Measurements from ENCODE around the gene GRID1. TPM values are rescaled to one million over a fixed set of nuclear protein-coding genes. Genes with fewer than 3 reads are reported as not detected.

GRID1 gene
- total and polyA plus RNA-seq, 9 of the 15 experiments (the other 6 are each of a cell fraction or from before 2014, with no cell fraction given): 0.01 to 7.2 (median 1.2) TPM

DNA sequence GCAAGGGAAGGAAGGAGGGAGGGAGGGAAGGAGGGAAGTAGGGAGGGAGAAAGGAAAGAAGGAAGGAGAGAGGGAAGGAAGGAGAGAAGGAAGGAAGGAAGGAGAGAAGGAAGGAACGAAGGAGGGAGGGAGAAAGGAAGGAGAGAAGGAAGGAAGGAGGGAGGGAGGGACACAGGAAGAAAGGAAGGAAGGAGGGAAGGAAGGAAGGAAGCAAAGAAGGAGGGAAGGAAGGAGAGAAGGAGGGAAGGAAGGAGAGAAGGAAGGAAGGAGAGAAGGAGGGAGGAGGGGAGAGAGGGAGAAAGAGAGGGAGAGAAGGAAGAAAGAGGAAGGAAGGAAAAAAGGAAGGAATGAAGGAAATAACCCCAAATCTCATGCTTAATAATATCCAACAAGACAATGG is 630.6 kb downstream of the GRID1 start (continued):
- TF ChIP-seq RBM22 (IDR thresholded peaks at IDR 0.05; ENCODE audit: low read depth, low read length, poor library complexity, severe bottlenecking): no peak
- no peak for TF ChIP-seq KDM4B (IDR thresholded peaks at IDR 0.05; ENCODE audit: borderline replicate concordance in 2 of 2, low read depth in 1 of 2)
- TF ChIP-seq, protein P1, sequence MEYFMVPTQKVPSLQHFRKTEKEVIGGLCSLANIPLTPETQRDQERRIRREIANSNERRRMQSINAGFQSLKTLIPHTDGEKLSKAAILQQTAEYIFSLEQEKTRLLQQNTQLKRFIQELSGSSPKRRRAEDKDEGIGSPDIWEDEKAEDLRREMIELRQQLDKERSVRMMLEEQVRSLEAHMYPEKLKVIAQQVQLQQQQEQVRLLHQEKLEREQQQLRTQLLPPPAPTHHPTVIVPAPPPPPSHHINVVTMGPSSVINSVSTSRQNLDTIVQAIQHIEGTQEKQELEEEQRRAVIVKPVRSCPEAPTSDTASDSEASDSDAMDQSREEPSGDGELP (CRISPR knock-in tag; IDR thresholded peaks at IDR 0.05; ENCODE audit: borderline replicate concordance): no peak
- no peak for TF ChIP-seq BRCA1 (IDR thresholded peaks at IDR 0.05)
- TF ChIP-seq BRCA1 (CRISPR knock-in tag; IDR thresholded peaks at IDR 0.05): no peak
- TF ChIP-seq, protein P2, sequence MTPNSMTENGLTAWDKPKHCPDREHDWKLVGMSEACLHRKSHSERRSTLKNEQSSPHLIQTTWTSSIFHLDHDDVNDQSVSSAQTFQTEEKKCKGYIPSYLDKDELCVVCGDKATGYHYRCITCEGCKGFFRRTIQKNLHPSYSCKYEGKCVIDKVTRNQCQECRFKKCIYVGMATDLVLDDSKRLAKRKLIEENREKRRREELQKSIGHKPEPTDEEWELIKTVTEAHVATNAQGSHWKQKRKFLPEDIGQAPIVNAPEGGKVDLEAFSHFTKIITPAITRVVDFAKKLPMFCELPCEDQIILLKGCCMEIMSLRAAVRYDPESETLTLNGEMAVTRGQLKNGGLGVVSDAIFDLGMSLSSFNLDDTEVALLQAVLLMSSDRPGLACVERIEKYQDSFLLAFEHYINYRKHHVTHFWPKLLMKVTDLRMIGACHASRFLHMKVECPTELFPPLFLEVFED (CRISPR knock-in tag; conservative IDR thresholded peaks at IDR 0.05): 0 out of 2 replicates have a peak, but pooled peaks have one; percentile 71
- TF ChIP-seq GATA2 (CRISPR knock-in tag; IDR thresholded peaks at IDR 0.05): no peak

DNA sequence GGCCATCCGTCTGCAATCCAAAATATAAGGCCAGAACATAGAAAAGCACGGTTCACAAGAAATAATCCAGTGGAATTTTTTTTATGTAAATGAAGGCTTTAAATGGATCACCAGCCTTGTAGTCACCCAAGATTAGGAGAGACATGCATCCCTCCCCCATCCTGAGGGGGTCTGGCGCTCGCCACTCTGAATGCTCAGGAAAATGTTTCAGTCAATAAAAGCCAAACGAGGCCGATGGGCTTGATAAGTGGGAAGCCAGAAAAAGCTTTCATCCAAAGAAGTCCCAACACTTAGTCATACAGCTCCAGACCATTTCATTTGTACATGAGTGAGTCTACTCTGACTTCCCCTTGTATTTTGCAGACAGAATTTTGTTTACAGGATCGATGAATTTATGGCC is 631.8 kb downstream of the GRID1 start:
- Histone ChIP-seq H2AFZ (ENCODE audit: low read depth, low read length) (no peak overlapping the region), H3K27ac (ENCODE audit: extremely low read depth, low read depth, low read length) (no peak overlapping the region), H3K4me3 (no peak overlapping the region), H3K4me1 (replicated peaks in 1 of 2; ENCODE audit: control insufficient read depth in 2 of 2, insufficient read depth in 2 of 2, low read length in 2 of 2) (no peaks in the 10 kb centered on the region), H3K27me3 (ENCODE audit: control insufficient read depth in 2 of 2, insufficient read depth in 2 of 2, low read length in 2 of 2) (no peaks in the 10 kb centered on the region), H3K9me1 (ENCODE audit: control insufficient read depth, insufficient read depth, low read length) (no peaks in the 10 kb centered on the region), H3K4me2 (ENCODE audit: insufficient read depth, low read length) (no peak overlapping the region), H3K9me3 (replicated peaks; ENCODE audit: control insufficient read depth, insufficient read depth, low read depth, low read length) (no peaks in the 10 kb centered on the region), H4K20me1 (replicated peaks; ENCODE audit: control insufficient read depth, insufficient read depth, low read length) (no peaks in the 10 kb centered on the region), H3K9ac (ENCODE audit: insufficient read depth in 1 of 2, low read depth in 2 of 2, low read length in 2 of 2) (no peak overlapping the region), H3K36me3 (ENCODE audit: control insufficient read depth, insufficient read depth, low read length) (no peaks in the 10 kb centered on the region), H3K79me2 (ENCODE audit: control insufficient read depth, insufficient read depth, low read length) (no peaks in the 10 kb centered on the region)
- FAIRE-seq: no peak
- in situ Hi-C loops (cut with MboI): no loop called here
- ChIA-PET POLR2A (interaction anchor here (0.7 kb wide), 1 partner anchor 26 kb away, joined by 3 read pairs; no protein-coding TSS in a partner anchor), CTCF (ENCODE audit: low intra/inter-chr PET ratio) (no interaction called here)
- no TSS peak for BruUV-seq (replicated peaks)
- no peak for ATAC-seq
- no peak for DNase-seq (ENCODE audit: extremely low read depth in 1 of 4, low spot score in 3 of 4)
- WGBS (ENCODE audit: insufficient coverage, low coverage, missing lambda C conversion rate): 0% methylated on average over 7 of the region's 7 CpGs
- intact Hi-C loops (cut with micrococcal nuclease): no loop called here
- TF ChIP-seq BRCA1 (IDR thresholded peaks at IDR 0.05) (no peak), BRCA1 (CRISPR knock-in tag; IDR thresholded peaks at IDR 0.05) (no peak), POLR2AphosphoS2 (IDR thresholded peaks at IDR 0.05; ENCODE audit: low read length) (no peak), CAMTA2 (CRISPR knock-in tag; conservative IDR thresholded peaks at IDR 0.05) (no peak), RFX5 (IDR thresholded peaks at IDR 0.05; ENCODE audit: low read depth, low read length) (no peak)
- TF ChIP-seq, protein P3, sequence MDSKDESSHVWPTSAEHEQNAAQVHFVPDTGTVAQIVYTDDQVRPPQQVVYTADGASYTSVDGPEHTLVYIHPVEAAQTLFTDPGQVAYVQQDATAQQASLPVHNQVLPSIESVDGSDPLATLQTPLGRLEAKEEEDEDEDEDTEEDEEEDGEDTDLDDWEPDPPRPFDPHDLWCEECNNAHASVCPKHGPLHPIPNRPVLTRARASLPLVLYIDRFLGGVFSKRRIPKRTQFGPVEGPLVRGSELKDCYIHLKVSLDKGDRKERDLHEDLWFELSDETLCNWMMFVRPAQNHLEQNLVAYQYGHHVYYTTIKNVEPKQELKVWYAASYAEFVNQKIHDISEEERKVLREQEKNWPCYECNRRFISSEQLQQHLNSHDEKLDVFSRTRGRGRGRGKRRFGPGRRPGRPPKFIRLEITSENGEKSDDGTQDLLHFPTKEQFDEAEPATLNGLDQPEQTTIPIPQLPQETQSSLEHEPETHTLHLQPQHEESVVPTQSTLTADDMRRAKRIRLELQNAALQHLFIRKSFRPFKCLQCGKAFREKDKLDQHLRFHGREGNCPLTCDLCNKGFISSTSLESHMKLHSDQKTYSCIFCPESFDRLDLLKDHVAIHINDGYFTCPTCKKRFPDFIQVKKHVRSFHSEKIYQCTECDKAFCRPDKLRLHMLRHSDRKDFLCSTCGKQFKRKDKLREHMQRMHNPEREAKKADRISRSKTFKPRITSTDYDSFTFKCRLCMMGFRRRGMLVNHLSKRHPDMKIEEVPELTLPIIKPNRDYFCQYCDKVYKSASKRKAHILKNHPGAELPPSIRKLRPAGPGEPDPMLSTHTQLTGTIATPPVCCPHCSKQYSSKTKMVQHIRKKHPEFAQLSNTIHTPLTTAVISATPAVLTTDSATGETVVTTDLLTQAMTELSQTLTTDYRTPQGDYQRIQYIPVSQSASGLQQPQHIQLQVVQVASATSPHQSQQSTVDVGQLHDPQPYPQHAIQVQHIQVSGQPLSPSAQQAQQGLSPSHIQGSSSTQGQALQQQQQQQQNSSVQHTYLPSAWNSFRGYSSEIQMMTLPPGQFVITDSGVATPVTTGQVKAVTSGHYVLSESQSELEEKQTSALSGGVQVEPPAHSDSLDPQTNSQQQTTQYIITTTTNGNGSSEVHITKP (IDR thresholded peaks at IDR 0.05; ENCODE audit: partially characterized antibody): no peak
